Fibroblast of pulmonary artery (primary cell): Measurements from ENCODE around the gene NTNG2.
A peak's percentile ranks its signal among the peaks of the same experiment; 100 is the strongest.
"Not testable (repeated sequence)": the region's sequence is repeated elsewhere in the genome, so short reads cannot be mapped to it uniquely, and the experiment has no call there.

ENCODE experiments used
- DNase-seq: peaks from one replicate; pipeline ENCODE4 v3.0.0-alpha.2; 2010; ENCODE audit warnings: low read depth
- H3K4me3 ChIP-seq: replicated peaks from 2 replicates; pipeline ENCODE4 v1.5.1; 2011; ENCODE audit warnings: low read depth, mild to moderate bottlenecking, control low read depth, low read length, moderate library complexity
- TF ChIP-seq, protein P1 (sequence below): IDR thresholded peaks from 2 replicates; pipeline ENCODE4 v1.5.1; 2011; ENCODE audit warnings: mild to moderate bottlenecking, control low read depth, low read length, inconsistent platforms; ENCODE audit errors: missing control alignments

NTNG2 gene

DNA sequence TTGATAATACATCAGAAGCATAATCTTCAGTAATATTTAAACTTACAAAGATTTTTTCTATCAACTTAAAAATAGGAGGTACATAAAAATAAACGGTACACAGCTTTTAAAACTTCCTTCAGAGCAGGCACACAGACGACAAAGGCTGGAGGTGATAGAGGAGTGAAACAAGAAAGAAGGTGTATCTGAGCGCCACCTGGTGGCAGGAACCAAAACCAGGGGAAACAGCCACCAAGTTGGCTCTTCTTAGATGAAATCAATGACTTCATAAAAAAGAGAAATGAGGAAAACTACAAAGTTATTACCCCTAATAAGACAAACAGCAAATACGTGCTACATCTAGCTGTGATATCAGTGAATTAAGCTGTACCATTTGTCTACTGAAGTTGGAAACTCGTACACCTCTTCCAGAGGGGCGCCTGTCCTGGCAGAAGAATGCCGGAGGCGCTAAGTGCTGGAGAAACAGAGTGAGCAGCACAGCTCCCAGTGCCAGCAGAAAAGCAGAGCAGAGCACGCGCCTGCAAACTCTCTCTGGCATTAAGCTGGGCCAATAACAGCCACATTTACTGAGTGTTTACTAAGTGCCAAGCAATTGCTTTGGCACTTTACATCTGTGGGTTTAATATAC is 107.0 kb downstream of the NTNG2 start:
- H3K4me3 ChIP-seq, result no peak overlapping the region
- TF ChIP-seq, protein P1, sequence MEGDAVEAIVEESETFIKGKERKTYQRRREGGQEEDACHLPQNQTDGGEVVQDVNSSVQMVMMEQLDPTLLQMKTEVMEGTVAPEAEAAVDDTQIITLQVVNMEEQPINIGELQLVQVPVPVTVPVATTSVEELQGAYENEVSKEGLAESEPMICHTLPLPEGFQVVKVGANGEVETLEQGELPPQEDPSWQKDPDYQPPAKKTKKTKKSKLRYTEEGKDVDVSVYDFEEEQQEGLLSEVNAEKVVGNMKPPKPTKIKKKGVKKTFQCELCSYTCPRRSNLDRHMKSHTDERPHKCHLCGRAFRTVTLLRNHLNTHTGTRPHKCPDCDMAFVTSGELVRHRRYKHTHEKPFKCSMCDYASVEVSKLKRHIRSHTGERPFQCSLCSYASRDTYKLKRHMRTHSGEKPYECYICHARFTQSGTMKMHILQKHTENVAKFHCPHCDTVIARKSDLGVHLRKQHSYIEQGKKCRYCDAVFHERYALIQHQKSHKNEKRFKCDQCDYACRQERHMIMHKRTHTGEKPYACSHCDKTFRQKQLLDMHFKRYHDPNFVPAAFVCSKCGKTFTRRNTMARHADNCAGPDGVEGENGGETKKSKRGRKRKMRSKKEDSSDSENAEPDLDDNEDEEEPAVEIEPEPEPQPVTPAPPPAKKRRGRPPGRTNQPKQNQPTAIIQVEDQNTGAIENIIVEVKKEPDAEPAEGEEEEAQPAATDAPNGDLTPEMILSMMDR, result peak; percentile 95
- DNase-seq, result peak; percentile 79

DNA sequence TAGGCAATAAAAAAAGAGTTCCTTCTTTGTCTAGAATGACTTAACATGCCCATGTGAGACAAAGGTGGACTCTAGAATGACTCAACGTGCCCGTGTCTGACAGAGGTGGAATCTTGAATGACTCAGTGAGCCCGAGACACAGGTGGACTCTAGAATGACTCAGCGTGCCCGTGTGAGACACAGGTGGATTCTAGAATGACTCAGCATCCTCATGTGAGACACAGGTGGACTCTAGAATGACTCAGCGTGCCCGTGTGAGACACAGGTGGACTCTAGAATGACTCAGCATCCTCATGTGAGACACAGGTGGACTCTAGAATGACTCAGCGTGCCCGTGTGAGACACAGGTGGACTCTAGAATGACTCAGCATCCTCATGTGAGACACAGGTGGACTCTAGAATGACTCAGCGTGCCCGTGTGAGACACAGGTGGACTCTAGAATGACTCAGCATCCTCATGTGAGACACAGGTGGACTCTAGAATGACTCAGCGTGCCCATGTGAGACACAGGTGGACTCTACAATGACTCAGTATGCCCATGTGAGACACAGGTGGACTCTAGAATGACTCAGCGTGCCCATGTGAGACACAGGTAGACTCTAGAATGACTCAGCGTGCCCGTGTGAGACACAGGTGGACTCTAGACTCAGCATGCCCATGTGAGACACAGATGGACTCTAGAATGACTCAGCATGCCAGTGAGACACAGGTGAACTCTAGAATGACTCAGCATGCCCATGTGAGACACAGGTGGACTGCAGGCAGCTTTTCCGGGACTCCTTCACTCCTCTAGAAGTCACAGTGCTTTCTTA is 108.1 kb downstream of the NTNG2 start:
- not testable (repeated sequence) for DNase-seq, H3K4me3 ChIP-seq

DNA sequence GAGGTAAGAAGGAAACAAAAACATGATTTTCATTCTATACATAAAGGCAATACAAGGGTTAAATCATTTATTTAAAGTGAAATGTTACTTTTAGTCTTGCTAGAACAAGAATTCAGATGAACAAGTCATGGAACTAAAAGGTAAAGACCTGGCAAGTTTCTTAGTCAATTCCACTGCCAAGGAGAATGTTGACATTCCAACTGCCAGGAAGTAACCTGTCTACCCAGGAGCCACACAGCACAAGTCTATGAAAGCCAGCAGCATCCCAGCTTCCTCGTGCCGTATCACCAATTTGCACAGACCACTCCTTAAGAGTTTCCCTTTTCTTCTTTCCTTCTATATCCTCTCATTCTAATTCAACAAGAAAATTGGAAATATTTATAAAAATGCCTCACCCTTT is 113.0 kb downstream of the NTNG2 start:
- H3K4me3 ChIP-seq, result no peak overlapping the region
- TF ChIP-seq, protein P1, result no peak
- no peak for DNase-seq

DNA sequence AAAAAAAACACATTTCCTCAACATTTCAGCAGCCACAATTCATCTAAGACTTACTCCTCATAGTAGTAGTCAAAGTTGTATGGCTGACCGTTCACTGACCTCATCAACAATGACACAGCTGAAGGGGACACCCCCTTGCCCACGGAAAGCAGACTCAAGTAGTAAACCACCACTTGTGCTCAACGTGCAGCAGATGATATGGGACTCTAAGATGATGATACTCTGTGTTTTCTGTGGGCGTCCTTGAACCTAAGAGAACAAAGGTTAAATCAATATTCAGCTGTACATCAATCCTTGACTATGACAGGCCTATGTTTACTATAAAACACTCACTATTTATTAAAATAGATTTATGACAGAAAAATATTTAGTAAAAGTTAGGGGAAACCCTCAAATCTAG is 121.3 kb downstream of the NTNG2 start:
- TF ChIP-seq, protein P1, result no peak
- no peak for DNase-seq
- H3K4me3 ChIP-seq, result no peak overlapping the region

DNA sequence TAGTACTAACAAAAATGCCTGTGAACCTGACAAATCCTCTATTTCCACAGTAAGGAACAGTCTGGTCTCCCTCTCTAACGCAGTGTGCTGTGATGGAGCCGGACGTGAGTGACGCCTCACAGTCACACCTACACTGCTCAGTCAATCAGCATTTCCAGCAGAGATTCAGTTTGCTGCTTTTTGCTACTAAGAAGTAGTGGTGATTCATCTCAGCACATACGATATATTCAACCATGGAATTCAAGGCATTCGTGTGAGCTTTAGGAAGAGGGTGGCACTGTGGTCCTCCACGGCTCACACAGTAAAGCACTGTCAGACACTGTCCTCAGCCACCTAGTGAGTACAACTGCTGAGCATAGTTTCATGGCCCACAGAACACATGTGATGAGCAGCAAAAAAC is 122.0 kb downstream of the NTNG2 start:
- peak; percentile 33 for DNase-seq
- TF ChIP-seq, protein P1, result no peak
- H3K4me3 ChIP-seq, result no peak overlapping the region

DNA sequence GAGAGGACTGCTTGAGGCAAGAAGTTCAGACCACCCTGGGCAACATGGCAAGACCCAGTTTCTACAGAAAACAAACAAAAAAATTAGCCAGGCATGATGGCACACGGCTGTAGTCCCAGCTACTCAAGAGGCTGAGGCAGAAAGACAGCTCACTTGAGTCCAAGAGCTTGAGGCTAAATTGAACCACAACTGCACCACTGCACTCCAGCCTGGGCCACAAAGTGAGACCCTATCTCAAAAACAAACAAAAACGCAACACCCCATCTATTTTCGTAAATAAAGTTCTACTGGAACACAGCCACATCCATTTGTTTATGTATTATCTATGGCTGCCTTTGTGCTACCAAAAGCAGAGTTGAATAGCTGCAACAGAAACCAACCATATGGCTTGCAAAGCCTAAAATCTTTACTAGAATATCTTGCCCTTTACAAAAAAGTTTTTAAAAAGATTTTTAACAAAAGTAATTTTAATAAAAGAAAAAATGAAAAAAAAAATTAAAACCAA is 125.5 kb downstream of the NTNG2 start:
- DNase-seq, result no peak
- TF ChIP-seq, protein P1, result no peak
- no peak overlapping the region for H3K4me3 ChIP-seq

DNA sequence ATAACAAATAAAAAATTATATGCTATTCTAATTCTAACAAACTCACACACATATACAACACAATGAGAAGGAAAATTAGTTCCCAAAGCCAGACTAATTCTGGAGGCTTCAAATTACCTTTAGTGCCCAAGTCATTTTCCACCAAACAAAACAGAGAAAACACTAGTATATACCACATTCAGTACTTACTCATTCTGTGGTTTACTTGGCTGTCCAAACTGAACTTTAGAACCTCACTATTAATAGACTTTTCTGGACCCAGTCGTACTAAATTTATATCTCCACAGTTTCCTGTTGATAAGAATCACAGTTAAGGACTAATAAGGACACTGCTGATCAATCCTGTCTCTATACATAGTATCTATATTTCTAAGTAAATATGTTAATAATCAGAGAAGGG is 126.5 kb downstream of the NTNG2 start:
- TF ChIP-seq, protein P1, result no peak
- DNase-seq, result peak; percentile 16
- no peak overlapping the region for H3K4me3 ChIP-seq
